A673 (cell line): ENCODE results near the gene CSHL1.
"Not testable (repeated sequence)": the region's sequence is repeated elsewhere in the genome, so short reads cannot be mapped to it uniquely, and the experiment has no call there.

ENCODE experiments used
- EZH2 ChIP-seq: fragments of 200-600 bp; sonication (generic); IDR thresholded peaks from 2 replicates; pipeline ENCODE4 v1.6.1; 2017; ENCODE audit warnings: borderline replicate concordance, low read depth, mild to moderate bottlenecking, mixed read lengths, antibody characterized with exemption, low read length; ENCODE audit not compliant: poor library complexity, severe bottlenecking
- TF ChIP-seq, protein P1 (sequence below): fragments of 300-800, 200-600 bp; sonication (generic); conservative IDR thresholded peaks from 2 replicates; pipeline ENCODE4 v1.5.1; 2017; ENCODE audit warnings: low read depth, mild to moderate bottlenecking, antibody characterized with exemption, low read length, moderate library complexity, mixed read lengths

DNA sequence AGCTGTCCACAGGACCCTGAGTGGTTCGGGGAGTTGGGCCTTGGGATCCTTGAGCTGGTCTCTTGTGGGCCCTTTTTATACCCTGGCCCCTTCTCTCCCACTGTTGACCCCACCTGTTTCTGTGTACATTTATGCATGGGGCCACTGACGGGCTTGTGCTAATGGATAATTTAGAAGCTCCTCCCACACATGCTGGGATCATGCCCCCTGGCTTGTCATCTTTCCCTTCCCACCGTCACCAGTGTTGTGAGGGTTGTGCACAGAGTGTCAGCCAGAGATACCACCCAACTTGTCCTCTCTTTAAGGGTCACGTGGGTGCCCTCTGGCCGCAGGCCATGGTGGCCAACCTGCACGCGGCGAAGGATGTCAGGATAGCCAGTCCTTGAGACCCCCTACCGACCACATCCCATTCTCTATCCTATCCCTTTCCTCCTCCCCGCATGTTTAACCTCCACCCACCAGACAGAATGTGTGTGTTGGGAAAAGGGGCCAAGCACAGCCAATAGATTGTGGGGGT is 7.8 kb upstream of the CSHL1 start, which contains the start of gene GH1:
- TF ChIP-seq, protein P1, sequence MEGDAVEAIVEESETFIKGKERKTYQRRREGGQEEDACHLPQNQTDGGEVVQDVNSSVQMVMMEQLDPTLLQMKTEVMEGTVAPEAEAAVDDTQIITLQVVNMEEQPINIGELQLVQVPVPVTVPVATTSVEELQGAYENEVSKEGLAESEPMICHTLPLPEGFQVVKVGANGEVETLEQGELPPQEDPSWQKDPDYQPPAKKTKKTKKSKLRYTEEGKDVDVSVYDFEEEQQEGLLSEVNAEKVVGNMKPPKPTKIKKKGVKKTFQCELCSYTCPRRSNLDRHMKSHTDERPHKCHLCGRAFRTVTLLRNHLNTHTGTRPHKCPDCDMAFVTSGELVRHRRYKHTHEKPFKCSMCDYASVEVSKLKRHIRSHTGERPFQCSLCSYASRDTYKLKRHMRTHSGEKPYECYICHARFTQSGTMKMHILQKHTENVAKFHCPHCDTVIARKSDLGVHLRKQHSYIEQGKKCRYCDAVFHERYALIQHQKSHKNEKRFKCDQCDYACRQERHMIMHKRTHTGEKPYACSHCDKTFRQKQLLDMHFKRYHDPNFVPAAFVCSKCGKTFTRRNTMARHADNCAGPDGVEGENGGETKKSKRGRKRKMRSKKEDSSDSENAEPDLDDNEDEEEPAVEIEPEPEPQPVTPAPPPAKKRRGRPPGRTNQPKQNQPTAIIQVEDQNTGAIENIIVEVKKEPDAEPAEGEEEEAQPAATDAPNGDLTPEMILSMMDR = not testable (repeated sequence)
- not testable (repeated sequence) for TF ChIP-seq EZH2
